ENCODE measurements around the gene GOLGA6L9. TPM values are rescaled to one million over a fixed set of nuclear protein-coding genes. Genes with fewer than 3 reads are reported as not detected.

The GOLGA6L9 gene, protein sequence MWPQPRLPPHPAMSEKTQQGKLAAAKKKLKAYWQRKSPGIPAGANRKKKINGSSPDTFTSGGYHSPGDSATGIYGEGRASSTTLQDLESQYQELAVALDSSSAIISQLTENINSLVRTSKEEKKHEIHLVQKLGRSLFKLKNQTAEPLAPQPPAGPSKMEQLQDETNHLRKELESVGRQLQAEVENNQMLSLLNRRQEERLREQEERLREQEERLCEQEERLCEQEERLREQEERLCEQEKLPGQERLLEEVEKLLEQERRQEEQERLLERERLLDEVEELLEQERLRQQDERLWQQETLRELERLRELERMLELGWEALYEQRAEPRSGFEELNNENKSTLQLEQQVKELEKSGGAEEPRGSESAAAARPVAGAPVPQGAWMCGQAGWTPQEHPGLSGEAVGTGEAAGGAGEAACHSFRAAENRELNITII
- total RNA-seq = 0.37 and 0.59 TPM in 2 replicates

DNA sequence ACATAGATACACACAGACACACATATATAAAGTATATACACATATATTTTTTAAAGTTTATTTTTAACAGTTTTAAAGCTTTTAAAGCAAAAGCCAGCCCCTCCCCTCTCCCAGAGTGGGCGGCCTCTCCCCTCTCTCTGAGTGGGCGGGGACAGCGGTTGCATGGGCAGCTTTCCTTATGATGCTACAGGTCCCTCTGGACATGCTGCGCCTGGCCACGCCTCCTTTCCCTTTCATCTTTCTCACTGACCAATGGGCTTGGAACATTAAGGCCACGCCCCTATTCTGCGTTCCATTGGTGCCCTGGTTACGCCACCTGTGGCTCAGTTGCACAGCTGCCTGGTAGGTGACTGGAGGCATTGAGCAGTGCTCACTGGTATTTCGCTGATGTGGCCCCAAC lies at the start of gene GOLGA6L9:
Gene GOLGA6L9 (plus strand): TSS at position 124 of the 400 bp plus-strand sequence. CDS start 264 bp downstream, at position 388.

Small RNA genes lying within 50 kb of the gene (small RNA-seq; reads per million reads assigned to genes)
- not detected for gene AC245033.3

Other genes starting within 250 kb of the GOLGA6L9 start
- 21.7 and 31.7 TPM in 2 replicates for gene EFL1, start 167.1 kb upstream of the GOLGA6L9 start, total RNA-seq
- gene SAXO2, start 167.0 kb upstream of the GOLGA6L9 start, total RNA-seq = 0.78 and 1.8 TPM in 2 replicates
- under 0.01 and 0.20 TPM in 2 replicates for gene GOLGA6L10, start 80.3 kb upstream of the GOLGA6L9 start, total RNA-seq
- gene RPS17, start 110.6 kb downstream of the GOLGA6L9 start, total RNA-seq = 1,197 and 2,811 TPM in 2 replicates
- gene CPEB1, start 217.5 kb downstream of the GOLGA6L9 start, total RNA-seq = 5.1 and 8.8 TPM in 2 replicates